DMS 273 (cell line): ENCODE data around the gene RMND1.
"Not testable (repeated sequence)": the region's sequence is repeated elsewhere in the genome, so short reads cannot be mapped to it uniquely, and the experiment has no call there.

Source experiments
- DNase-seq: peaks from one replicate; lab custom pipeline; 2025; ENCODE audit not compliant: unreplicated experiment; lab: John Stamatoyannopoulos, UW

Gene RMND1, protein sequence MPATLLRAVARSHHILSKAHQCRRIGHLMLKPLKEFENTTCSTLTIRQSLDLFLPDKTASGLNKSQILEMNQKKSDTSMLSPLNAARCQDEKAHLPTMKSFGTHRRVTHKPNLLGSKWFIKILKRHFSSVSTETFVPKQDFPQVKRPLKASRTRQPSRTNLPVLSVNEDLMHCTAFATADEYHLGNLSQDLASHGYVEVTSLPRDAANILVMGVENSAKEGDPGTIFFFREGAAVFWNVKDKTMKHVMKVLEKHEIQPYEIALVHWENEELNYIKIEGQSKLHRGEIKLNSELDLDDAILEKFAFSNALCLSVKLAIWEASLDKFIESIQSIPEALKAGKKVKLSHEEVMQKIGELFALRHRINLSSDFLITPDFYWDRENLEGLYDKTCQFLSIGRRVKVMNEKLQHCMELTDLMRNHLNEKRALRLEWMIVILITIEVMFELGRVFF

DNA sequence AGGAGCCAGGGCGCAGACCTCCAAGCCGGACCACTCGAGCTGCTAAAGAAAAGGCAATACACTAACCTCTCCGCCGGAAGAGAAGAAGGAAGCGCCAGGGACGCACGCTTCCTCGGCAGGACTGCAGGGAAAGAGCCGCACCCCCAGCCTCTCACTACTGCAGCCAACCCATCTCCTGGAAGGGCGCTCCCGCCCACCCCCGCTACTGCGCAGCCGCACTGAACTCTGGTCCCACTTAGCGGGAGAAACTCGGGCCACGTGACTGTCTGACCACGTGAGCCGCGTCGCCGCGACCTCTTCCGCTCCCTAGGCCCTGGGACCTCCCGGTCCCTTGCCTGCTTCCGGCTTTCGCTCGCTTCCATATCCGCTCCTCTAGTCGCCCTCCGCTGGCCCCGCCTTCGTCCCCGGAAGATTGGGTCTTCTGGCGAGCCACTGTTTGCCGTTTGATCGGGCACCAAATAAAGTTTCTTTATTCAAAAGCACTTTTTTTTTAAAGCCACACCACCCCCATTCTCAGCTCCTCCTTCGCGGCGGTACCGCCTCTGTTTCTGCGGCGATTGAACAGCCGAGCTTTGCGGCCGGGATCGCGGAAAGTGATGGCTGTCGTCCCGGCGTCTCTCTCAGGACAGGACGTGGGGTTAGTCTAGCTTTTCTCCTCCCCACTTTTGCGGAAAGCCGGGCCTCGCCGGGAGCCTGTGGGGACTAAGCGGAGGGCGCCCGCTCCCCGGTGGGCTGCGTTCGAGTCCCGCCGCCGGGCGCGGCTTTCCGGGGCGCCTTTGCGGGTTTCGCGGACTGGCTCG is at the start of gene RMND1:
TSS of gene RMND1 (minus strand) at position 177 of the 800 bp plus-strand sequence. CDS start 6,315 bp downstream, outside the sequence.
- peak; percentile 100 for DNase-seq

DNA sequence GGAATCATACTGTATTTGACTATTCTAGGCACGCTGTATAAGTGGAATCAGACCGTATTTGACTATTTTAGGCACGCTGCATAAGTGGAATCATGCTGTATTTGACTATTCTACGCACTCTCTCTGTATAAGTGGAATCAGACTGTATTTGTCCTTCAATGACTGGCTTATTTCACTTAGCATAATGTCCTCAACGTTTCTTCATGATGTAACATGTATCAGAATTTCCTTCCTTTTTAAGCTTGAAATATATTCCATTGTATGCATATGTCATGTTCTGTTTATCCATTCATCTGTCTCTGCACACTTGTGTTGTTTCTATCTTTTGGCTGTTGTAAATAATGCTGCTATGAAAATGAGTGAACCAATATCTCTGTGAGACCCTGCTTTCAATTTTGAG is 47.6 kb upstream of the RMND1 start:
- no peak for DNase-seq

DNA sequence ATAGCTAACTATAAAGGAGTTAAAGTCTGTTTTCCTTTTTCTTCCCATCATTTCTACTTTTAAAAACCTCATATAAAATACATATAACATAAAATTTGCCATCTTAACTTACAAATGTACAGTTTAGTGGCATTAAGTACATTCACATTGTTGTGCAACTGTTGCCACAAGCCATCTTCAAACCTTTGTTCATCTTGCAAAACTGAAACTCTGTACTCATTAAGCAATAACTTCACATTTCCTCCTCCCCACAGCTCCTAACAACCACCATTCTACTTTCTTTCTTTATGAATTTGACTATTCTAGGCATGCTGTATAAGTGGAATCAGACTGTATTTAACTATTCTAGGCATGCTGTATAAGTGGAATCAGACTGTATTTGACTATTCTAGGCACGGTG is 46.4 kb upstream of the RMND1 start:
- no peak for DNase-seq

DNA sequence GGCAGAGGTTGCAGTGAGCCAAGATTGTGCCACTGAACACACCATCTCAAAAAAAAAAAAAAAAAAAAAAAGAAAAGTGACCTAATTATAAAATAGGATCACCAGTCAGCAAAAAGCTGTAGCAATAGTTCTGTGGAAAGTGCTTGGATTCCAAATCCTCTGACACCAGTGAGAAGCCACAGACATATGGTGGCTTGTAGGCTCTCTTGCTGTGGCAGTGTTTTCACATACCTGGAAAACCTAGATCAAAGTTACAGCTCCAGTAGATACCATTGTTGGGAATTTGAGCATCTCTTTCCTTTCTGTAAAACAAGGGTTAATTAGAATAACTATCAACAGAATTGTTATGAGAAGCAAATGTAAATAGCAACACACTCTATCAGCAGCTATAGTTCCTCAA is 46.0 kb upstream of the RMND1 start:
- DNase-seq: no peak

DNA sequence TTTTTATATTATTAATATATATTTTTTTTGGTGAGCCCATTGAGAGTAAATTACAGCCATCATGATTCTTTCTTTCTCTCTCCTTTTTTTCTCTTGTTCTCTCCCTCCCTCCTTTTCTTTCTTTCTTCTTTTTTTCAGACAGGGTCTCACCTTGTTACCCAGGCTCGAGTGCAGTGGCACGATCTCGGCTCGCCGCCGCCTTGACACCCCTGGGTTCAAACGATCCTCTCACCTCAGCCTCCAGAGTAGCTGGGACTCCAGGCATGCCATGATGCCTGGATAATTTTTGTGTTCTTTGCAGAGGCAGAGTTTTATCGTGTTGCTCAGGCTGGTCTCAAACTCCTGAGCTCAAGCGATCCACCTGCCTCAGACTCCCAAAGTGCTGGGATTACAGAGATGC is 43.5 kb upstream of the RMND1 start:
- DNase-seq: no peak

DNA sequence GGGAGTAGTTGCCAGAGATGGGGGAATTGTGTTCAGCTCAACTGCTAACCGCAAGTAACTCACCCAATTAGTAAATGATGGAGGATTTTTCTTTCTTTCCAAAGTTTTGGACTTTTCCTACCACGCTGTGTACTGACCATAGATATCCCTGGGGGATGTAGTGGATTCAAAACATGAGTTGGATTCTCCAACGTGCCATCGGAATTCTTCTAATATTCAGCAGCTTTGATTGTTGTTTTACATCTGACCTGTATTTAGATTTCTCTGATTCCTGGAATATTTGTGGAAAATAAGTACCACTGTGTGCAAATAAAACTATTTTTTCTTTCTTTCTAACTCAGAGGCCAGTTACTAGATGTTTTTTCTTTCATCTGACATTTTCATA is 43.0 kb upstream of the RMND1 start:
- no peak for DNase-seq

DNA sequence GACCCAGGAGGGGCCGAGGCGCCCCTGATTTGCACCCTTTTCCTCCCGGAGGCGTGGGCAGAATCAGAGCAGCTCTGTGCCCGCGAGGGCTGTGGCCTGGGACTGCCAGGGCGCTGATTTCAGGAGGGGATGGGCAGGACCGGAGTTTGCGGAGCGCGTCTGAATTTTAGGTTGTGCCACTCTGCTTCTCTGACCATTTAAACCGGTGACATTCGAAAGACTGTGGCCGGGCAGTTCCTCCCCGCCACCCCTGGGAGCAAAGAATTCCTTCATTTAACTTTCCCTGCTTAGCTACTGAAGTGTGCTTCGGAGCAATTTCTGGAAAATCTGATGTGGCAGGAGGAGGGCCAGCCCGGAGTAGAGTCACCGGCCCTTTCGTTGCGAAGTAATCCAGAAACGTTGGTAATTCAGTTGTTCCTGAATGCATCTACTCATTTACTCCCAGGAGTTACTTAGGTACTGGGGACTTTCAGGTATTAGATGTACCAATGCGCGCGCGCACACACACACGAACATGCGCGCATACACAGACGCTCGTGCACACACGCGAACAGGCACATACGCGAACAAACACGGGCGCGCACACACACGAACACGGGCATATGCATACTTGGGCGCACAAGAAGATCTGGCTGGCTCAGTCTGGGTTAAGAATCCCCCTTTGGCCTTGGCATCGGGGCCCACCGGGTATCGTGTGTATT is 42.5 kb upstream of the RMND1 start:
- DNase-seq: peak; percentile 47

DNA sequence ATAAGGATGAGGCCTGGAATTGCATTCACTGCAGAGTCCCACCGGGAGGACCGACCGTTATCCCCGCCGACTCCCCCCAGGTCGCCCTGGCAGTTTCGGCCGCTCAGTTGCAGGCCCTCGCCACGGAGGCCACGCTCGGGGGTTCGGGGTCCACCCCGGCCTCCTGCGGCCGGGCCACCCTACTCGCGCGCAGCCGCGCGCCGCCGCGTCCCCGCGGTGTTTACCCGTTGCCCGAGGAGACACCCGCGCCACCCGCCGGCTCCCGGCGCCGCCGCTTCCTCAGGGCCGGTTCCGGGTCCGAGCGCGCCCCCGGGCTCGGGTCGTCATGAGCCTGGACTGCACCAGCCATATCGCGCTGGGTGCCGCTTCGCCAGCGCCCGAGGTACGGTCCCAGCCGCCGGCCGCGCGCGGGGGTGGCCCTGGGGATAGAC is 41.9 kb upstream of the RMND1 start, which contains the start of gene CCDC170:
TSS of gene CCDC170 (plus strand) at position 214 of the 431 bp plus-strand sequence. CDS start at position 326, 112 bp downstream.
- peak; percentile 47 for DNase-seq

DNA sequence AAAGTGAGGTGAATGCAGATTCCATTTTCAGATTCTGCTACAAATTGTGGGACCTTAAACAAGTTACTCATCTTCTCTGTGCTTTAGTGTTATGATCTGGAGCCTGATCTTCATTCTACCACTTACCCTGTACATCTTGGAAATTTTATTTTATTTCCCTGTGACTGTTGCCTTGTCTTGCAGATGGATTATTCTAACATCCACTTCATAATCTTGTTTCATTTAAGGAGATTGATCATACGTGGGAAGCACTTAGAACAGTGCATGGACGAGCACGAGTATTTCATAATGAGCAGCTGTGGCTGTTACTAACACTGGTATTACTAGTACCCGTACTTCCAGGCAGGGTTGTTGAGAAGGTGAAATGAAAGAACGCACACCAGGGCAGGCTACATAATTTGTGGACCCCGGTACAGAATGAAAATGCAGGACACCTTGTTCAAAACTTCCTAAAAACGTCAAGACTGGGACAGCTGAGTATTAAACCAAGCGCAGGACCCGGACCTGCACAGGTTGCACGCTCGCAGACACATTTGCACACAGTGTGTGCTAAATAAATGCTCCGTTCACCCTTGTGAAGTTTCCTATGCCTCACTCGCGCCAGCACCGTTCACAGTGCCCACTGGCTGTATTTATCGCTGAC is 41.4 kb upstream of the RMND1 start:
- DNase-seq: peak; percentile 21

DNA sequence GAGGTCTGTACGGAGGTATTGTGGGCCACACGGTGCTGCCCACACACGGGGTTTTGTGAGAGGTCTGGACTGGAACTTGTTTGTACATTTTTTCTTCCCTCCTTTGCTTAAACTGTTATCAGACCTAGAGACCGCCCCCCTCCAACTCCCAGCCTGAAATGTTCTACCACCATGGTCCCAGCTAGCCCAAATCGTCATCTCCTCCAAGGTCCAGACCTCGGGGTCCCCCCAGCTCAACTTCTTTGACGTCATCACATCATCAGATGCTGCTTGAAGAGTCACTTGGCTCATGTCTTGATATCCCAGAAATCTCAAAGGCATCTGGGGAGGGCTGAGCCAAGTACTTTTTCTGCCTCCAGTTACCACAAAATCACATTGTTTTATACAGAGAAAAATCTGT is 39.1 kb upstream of the RMND1 start:
- DNase-seq: no peak

DNA sequence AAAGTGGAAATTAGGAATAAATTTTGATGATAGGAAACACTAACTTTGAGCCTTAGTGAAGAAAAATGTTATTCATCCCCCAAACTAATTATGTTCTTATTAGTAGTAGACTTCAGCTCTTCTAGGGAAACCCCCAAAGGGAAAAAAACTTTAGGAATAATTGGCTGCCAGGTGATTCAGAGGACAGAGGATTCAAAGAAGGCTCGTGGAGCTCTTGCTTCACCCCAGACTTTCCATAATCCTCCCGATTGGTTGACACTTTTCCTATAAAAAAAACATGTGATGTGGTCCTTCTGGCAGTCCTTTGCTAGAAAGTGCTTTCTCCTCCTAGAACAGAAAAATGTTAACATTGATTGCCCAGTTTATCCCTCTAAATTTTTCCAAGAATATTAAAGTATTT is 36.3 kb upstream of the RMND1 start:
- no peak for DNase-seq

DNA sequence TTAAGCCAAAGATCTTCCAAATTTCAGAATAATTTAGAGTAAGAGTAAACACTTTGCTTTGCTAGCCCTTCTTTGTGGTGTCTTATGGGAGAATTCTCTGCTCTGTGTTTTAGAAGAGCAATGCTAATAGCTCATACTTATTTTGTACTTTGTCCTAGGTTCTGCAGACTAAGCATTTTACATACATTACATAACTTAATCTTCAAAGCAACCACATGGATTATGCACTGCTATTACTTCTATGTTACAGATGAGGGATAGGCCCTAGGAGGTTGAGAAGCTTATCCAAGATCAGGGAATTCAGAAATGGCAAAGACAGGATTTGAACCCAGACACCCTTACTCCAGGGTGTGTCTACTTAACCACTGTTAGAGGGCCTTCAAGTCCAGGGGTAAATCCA is 32.1 kb upstream of the RMND1 start:
- no peak for DNase-seq

DNA sequence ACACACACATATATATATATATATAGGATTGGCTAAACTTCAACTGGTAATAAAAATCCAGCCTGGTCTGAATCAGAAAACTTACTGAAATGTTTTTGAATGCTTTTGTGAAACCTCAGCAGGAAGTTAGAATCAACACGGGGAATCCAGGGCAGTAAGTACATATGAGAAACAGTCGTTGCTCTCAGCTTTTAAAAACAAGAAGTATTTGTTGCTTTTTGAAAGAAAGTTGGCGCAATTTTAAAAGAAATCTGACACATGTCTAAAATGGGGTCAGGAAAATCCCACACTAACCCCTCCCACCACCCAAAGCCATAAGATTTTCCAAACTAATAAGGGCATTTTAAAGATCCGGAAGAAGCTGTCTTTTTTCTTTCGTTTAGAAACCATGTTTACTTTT is 30.4 kb upstream of the RMND1 start:
- DNase-seq: no peak

DNA sequence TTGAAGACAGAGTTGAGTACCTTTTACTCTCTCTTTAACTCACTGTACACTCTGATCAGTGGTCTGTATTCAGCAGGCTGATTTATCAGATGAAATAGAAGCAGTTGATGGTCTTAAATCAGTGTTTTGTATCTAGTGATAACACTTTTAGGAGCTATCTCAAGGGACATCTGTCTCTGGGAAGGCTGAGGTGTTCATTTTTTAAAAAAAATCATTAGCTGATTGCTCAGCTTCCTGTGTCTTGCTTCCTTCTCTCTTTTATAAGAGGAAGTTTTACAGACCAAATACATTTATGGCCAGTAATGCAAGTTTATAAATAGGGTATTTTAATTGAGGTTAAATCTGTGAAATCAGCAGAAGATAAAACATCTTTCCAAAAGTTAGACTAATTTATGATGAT is 29.9 kb upstream of the RMND1 start:
- no peak for DNase-seq

DNA sequence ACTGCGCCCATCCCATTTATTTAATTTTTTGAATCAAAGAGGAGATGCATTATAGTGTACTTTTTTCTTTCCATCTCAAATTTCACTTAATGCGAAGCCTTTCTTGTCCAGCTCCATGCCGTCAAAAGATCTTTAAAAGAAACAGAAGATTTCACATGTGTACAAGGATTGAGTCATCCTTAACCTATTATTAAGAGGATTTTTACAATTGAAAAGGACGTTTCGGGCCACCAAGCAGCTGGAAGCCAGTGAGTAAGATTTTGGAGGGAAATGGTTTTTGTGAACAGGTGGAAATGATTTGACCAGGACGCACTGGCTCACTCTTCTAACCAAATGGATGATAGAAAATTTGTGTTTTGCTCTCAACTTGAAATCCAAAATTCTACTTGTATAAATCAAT is 26.7 kb upstream of the RMND1 start:
- DNase-seq: no peak

DNA sequence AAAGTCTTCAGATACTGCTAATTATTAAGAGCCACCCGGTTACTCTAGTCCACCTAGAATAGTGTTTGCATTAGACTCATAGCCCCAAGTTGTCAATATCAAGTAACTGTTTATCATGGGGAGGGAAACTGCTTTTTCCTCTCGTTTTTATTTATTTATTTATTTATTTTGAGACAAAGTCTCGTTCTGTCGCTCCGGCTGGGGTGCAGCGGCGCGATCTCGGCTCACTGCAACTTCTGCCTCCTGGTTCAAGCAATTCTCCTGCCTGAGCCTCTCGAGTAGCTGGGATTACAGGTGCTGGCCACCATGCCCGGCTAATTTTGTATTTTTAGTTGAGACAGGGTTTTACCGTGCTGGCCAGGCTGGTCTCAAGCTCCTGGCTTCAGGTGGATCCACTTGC is 25.8 kb upstream of the RMND1 start:
- DNase-seq: no peak

DNA sequence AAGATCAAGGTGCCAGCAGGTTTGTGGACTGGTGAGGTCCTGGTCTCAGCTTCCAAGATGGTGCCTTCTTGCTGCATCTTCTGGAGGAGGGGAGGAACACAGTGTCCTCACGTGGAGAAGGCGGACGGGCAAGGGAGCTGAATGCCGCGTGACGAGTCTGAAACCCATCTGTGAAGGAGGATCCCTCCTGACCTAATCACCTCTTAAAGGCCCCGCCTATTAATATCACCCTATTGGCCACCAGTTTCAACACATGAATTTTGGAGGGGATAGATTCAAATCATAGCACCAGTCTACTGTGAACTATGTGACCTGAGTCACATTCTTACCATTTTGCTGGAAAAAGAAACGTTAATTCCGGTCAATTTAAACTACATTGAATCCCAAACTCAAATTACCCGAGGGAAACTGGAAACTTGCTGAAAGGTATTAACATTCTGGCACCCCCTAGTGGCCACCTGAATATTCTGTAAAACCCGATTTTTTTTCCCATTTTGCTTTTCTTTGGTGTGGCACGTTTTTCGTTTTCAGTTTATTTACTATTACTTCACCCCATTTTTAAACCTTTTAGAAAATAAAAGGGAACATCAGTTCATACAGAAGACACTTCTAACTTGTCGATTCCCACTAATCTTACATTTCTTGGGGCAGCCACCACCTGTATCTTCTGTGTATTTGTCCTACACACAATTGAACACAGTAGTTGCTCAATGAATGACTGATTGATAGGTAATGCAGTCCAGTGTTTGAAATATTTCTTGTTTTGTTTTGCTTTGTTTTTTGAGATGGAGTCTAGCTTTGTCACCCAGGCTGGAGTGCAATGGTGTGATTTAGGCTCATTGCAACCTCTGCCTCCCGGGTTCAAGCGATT is 24.0 kb upstream of the RMND1 start:
- peak; percentile 74 for DNase-seq

DNA sequence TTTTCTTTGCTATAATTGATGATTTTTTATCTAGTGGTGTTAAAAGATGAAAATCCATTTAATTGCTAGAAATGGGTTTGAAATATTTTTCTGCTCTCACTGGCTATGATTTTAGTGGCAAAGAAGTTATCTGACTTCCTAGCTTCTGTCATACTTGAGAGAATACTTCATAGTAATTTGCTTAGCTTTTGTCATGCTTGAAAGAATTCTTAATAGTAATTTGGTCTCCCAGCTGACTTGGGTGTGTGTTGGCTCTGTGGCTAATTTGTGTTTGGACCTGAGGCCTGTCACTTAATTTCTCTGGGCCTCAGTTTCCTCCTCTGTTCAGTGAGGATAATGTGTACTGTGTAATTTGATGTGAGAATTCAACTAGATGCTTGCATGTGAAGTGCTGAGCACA is 12.8 kb upstream of the RMND1 start:
- no peak for DNase-seq

DNA sequence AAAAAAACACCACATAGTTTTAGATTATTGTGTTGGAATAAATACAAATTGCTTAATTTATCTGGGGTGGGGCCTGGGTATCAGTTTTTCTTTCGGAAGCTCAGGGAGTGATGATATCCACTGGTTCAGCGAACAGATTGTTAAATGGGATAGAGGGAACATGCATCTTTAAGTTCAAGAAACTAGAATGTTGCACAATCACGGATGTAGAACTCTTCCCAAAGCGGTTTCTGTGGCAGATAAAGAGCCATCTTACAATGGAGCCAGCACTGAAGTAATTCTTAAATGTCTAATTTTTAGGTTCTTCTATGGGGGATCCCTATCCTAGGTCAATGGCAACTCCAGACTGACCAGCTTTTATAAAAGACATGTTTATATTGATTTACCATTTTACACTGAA is 9.7 kb upstream of the RMND1 start:
- no peak for DNase-seq

DNA sequence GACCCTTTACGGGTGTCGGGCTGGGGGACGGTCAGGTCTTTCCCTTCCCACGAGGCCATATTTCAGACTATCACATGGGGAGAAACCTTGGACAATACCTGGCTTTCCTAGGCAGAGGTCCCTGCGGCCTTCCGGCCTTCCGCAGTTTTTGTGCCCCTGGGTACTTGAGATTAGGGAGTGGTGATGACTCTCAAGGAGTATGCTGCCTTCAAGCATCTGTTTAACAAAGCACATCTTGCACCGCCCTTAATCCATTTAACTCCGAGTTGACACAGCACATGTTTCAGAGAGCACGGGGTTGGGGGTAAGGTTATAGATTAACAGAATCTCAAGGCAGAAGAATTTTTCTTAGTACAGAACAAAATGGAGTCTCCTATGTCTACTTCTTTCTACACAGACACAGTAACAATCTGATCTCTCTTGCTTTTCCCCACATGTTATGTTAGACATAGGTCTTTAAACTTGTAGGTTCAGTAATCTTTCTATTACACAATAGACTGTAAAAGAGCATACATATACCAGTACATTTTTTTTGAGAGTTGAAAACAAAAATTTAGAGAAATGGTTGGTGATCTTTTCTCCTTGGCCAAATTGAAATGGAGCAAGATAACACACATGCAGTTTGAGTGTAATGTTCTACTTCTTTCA is 3.9 kb upstream of the RMND1 start:
- DNase-seq: not testable (repeated sequence)
